Fibroblast of lung (primary cell): ENCODE data around the gene YBX3.
A peak's percentile ranks its signal among the peaks of the same experiment; 100 is the strongest.

Experiments used
- EZH2 ChIP-seq: IDR thresholded peaks from 2 replicates; pipeline ENCODE4 v1.5.1; 2012; ENCODE audit warnings: low read length, control low read depth, mild to moderate bottlenecking; ENCODE audit errors: missing control alignments
- TF ChIP-seq, protein P1 (sequence below), 2 donors: IDR thresholded peaks in 1 of 2; conservative IDR thresholded peaks in 1 of 2; 1 replicate in 1 of 2; 2 replicates in 1 of 2; pipeline ENCODE4 v1.5.1; 2011 to 2012; ENCODE audit warnings: low read length in 2 of 2, control low read depth in 1 of 2, inconsistent platforms in 1 of 2, low read depth in 1 of 2, mild to moderate bottlenecking in 1 of 2

DNA sequence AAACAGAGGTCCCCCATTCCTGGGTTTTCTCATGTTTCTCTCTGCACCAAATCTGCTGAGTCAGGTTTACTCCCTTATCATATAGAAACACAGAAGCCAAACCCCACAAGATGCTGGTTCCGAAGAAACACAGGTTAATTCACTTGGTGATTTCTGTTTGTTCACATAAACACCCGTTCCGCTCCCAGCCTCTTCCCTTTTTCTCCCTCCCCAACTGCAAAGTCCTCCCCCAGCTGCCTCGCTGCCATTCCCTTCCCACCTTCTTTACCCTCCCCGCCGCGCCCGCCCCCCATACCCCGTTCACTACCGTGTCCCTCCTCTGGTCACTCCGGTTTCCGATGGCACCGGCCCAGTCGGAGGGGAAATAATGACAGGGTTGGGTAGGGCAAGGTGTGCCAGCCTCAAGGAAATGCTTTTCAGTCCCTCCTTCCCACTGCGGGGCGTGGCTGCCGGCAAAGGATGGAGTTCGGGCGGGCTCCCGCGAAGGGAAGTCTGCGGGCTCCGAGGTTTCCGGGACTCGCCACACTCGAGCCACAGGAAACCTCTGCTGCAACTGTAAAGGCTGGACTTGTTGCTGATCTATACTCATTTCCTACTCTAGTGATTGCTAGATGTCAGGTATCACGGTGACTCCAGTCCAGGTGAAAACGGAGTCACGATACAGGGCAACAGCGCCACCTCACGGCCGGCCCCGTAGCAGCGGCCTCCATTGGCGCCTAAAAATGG lies 49.3 kb downstream of the YBX3 start, which contains the start of gene STYK1:
- TF ChIP-seq, protein P1, sequence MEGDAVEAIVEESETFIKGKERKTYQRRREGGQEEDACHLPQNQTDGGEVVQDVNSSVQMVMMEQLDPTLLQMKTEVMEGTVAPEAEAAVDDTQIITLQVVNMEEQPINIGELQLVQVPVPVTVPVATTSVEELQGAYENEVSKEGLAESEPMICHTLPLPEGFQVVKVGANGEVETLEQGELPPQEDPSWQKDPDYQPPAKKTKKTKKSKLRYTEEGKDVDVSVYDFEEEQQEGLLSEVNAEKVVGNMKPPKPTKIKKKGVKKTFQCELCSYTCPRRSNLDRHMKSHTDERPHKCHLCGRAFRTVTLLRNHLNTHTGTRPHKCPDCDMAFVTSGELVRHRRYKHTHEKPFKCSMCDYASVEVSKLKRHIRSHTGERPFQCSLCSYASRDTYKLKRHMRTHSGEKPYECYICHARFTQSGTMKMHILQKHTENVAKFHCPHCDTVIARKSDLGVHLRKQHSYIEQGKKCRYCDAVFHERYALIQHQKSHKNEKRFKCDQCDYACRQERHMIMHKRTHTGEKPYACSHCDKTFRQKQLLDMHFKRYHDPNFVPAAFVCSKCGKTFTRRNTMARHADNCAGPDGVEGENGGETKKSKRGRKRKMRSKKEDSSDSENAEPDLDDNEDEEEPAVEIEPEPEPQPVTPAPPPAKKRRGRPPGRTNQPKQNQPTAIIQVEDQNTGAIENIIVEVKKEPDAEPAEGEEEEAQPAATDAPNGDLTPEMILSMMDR (conservative IDR thresholded peaks at IDR 0.05 in 1 of 2, IDR thresholded peaks at IDR 0.05 in 1 of 2; ENCODE audit: low read depth in 1 of 2, low read length in 2 of 2): peak; percentile 92 to 94
- TF ChIP-seq EZH2: peak; percentile 42
